ENCODE measurements around the gene UBXN7.

DNA sequence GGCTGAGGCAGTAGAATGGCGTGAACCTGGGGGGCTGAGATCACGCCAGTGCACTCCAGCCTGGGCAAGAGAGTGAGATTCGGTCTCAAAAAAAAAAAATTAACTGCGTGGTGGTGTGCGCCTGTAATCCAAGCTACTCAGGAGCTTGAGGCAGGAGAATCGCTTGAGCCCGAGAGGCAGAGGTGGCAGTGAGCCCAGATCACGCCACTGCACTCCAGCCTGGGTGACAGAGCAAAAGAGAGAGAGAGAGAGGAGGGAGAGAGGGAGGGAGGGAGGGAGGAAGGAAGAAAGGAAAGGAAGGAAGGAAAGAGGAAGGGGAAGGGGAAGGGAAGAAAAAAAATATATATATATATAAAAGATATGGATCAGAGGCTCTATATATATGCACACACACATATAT is 100.1 kb downstream of the UBXN7 start:
- TF ChIP-seq, protein P1, sequence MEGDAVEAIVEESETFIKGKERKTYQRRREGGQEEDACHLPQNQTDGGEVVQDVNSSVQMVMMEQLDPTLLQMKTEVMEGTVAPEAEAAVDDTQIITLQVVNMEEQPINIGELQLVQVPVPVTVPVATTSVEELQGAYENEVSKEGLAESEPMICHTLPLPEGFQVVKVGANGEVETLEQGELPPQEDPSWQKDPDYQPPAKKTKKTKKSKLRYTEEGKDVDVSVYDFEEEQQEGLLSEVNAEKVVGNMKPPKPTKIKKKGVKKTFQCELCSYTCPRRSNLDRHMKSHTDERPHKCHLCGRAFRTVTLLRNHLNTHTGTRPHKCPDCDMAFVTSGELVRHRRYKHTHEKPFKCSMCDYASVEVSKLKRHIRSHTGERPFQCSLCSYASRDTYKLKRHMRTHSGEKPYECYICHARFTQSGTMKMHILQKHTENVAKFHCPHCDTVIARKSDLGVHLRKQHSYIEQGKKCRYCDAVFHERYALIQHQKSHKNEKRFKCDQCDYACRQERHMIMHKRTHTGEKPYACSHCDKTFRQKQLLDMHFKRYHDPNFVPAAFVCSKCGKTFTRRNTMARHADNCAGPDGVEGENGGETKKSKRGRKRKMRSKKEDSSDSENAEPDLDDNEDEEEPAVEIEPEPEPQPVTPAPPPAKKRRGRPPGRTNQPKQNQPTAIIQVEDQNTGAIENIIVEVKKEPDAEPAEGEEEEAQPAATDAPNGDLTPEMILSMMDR (IDR thresholded peaks at IDR 0.05 in 4 of 5, conservative IDR thresholded peaks at IDR 0.05 in 1 of 5), result no peak
- TF ChIP-seq POLR2A (IDR thresholded peaks at IDR 0.05), result no peak

Measured in gastrocnemius medialis (tissue), 4 donors.